LNCAP (cell line): ENCODE data around the gene NTM.

Experiments used
- CTCF ChIP-seq: fragments of 450-650 bp; IDR thresholded peaks from 2 replicates; pipeline ENCODE4 v1.5.1; 2017; ENCODE audit warnings: mild to moderate bottlenecking

Gene NTM

GRCh38 chr11:131653260-131653659 is 282.8 kb downstream of the NTM start:
- TF ChIP-seq CTCF = no peak

GRCh38 chr11:131654849-131655248 is 284.4 kb downstream of the NTM start:
- TF ChIP-seq CTCF = no peak

- no peak for TF ChIP-seq CTCF
Observed at GRCh38 chr11:131656179-131656838, 285.9 kb downstream of the NTM start.

- TF ChIP-seq CTCF = no peak
Observed at GRCh38 chr11:131656839-131657211, 286.4 kb downstream of the NTM start.

GRCh38 chr11:131658414-131658813 is 288.0 kb downstream of the NTM start:
- TF ChIP-seq CTCF = no peak

GRCh38 chr11:131658952-131659351 is 288.5 kb downstream of the NTM start:
- no peak for TF ChIP-seq CTCF

GRCh38 chr11:131659931-131660330 is 289.5 kb downstream of the NTM start:
- no peak for TF ChIP-seq CTCF

GRCh38 chr11:131661132-131661531 is 290.7 kb downstream of the NTM start:
- no peak for TF ChIP-seq CTCF
